ENCODE measurements around the gene SLC4A7. TPM values are rescaled to one million over a fixed set of nuclear protein-coding genes. Genes with fewer than 3 reads are reported as not detected.
"Not testable (repeated sequence)": the region's sequence is repeated elsewhere in the genome, so short reads cannot be mapped to it uniquely, and the experiment has no call there.

Gene SLC4A7
- total RNA-seq, 1 experiment from 2014 or later, result 19.6 TPM

GRCh38 chr3:27360113-27361078 is 123.8 kb downstream of the SLC4A7 start:
- peak; percentile 85 for DNase-seq (ENCODE audit: low spot score)

DNA sequence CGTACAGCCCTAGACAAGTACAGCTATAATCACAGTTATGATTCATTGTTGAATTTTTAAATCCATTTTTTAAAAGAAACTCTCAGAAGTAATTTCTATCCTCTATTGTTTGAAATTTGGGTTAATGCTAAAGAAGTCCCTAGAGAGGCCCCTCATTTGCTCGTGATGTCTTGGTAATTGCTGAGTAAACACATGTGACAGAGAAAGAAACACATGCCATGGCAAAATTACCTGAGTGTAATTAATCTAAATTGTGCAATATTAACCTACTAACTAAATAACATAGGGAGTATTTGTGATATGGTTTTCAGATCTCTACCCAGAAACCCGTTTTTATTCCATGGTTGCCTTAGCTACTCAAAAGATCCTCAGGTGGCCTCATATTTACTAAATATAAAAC is 125.8 kb downstream of the SLC4A7 start:
- no peak for DNase-seq (ENCODE audit: low spot score)

GRCh38 chr3:27357665-27358258 is 126.4 kb downstream of the SLC4A7 start:
- peak; percentile 68 for DNase-seq (ENCODE audit: low spot score)

GRCh38 chr3:27356976-27357375 is 127.2 kb downstream of the SLC4A7 start:
- DNase-seq (ENCODE audit: low spot score), result no peak

DNA sequence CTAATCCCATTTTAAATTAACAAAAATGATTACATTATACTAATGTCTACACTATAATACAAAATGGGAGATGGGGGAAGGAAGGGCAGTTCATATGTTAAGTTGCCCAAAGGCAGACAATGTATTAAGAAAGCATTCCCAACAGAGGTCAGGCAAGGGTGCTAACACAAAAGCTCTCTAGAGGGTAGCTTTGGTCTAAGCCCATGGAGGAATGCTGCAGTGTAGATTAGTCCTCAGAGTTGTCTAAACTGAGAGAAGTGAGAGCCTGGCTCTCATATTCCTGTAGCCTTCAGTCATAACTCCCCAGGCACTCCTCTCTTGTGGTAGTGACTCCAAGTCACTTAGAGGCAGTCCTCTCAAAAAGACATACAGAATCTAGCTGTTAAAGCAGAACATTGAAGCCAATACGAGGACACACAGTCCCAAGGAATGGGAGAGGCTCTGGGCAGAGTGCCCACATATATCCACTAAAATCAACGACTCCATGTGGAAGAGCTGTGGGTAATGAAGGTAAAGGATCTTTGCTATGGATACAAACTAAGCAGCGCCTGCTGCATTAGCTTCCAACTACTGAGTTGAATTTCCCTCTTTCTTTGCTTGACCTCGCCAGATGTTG is 129.5 kb downstream of the SLC4A7 start:
- no peak for DNase-seq (ENCODE audit: low spot score)

GRCh38 chr3:27354161-27354560 is 130.0 kb downstream of the SLC4A7 start:
- DNase-seq (ENCODE audit: low spot score), result no peak

- DNase-seq (ENCODE audit: low spot score), result no peak
Observed at GRCh38 chr3:27353221-27353620, 131.0 kb downstream of the SLC4A7 start.

GRCh38 chr3:27352047-27352446 is 132.1 kb downstream of the SLC4A7 start:
- no peak for DNase-seq (ENCODE audit: low spot score)

DNA sequence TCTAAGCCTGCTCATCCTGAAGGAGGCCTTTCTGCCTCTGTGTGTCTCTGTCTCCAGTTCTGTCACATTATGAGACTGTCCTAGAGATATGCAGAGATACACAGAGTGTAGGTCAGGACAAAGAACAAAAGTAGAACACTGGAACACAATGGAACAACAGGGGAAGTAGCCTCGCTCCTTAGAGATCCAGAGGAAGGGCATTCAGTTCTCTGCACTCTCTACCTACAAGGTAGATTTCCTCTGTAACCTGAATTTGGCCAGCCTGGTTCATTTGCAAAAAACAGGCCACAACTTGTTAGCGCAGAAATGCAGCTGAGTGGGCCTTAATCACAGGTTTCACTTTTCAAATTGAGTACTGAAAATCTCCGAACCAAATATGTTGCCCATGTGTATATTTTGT is 134.4 kb downstream of the SLC4A7 start:
- no peak for DNase-seq (ENCODE audit: low spot score)

GRCh38 chr3:27345959-27346865 is 138.0 kb downstream of the SLC4A7 start:
- peak; percentile 38 for DNase-seq (ENCODE audit: low spot score)

GRCh38 chr3:27345493-27345892 is 138.7 kb downstream of the SLC4A7 start:
- peak; percentile 79 for DNase-seq (ENCODE audit: low spot score)

DNA sequence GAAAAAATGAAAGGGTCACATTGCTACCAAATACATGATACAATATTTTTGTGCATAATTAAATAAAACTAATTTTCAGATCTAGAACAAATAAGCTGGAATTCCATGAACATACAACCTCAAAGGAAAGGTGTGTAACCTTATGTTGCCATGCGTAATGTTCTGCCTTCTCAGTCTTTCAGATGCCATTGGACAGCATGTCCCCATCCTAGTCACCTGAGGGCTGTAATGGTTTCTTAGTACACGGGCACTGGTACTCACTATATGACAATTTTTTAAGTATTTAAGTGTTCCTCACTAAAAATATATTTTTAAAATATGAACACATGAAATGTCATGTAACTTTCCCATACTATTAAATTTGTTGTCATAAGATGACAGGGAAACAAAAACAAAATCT is 139.1 kb downstream of the SLC4A7 start:
- no peak for DNase-seq (ENCODE audit: low spot score)

DNA sequence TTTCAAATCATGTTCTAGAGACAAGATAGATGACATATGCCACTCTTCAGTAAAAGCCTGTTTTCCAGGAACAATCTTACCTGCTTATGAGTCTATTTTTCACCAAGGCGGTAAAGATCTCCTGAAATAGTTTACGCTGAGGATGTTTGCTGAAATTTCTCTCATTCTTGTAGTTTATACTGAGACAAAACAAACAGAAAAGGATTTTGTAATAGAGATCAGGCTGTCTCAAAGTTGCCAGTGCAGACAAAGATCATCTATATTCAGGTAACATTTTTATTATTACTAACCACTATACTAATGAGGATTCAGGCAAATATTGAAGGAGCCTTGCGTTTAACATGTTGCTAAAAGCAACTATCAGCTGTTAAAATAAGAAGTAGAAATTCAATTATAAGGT is 140.0 kb downstream of the SLC4A7 start:
- DNase-seq (ENCODE audit: low spot score), result no peak

GRCh38 chr3:27342267-27342666 is 141.9 kb downstream of the SLC4A7 start:
- no peak for DNase-seq (ENCODE audit: low spot score)

DNA sequence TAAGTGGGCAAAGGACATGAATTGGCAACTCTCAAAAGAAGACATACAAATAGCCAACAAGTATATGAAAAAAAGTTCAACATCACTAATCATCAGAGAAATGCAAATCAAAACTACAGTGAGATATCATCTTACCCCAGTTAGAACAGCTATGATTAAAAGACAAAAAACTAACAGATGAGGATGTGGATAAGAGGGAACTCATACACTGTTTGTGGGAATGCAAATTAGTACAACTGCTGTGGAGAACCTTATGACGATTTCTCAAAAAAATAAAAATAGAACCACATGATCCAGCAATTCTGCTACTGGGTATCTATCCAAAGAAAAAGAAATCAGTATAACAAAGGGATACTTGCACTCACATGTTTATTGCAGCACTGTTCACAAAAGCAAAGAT is 143.7 kb downstream of the SLC4A7 start:
- DNase-seq (ENCODE audit: low spot score), result no peak

DNA sequence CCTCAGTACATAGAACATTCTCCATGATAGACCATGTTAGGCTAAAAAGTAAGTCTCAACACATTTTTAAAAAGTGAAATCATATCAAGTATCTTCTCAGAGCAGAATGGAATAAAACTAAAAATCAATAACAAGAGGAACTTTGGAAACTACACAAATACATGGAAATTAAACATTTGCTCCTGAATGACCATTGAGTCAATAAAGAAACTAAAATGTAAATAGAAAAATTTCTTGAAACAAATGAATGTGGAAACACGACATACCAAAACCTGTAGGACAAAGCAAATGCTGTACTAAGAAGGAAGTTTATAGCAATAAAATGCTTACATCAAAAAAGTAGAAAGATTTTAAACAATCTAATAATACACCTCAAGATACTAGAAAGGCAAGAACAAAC is 148.6 kb downstream of the SLC4A7 start:
- no peak for DNase-seq (ENCODE audit: low spot score)

- DNase-seq (ENCODE audit: low spot score), result no peak
Observed at GRCh38 chr3:27333843-27334242, 150.3 kb downstream of the SLC4A7 start.

DNA sequence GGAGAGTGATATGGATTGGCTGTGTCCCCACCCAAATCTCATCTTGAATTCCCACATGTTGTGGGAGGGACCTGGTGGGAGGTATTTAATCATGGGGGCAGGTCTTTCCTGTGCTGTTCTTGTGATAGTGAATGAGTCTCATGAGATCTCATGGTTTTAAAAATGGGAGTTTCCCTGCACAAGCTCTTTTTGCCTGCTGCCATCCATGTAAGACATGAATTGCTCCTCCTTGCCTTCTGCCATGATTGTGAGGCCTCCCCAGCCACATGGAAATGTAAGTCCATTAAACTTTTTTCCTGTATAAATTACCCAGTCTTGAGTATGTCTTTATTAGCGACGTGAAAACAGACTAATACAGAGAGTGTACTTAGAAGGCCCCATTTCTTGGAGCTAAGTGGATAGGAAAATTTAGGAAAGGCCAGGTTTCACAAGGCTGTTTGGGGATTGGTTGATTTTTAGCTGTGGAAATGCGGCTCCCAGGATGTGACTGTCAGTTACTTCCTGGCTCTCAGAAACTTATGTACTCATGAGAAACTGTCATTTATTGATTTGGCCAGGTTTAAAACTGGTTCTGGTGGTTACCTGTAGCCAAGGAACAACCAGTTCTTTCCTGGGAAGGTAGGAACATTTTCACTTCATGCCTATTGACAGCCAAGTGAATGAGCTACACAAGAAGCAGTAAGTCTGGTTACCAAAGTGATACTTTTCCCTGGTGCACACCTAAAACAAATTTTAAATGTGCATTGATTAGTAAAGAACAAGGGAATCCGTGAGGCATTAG is 155.0 kb downstream of the SLC4A7 start:
- DNase-seq (ENCODE audit: low spot score), result not testable (repeated sequence)

- DNase-seq (ENCODE audit: low spot score), result no peak
Observed at GRCh38 chr3:27326629-27327545, 157.3 kb downstream of the SLC4A7 start.

GRCh38 chr3:27326202-27326601 is 158.0 kb downstream of the SLC4A7 start:
- DNase-seq (ENCODE audit: low spot score), result no peak
